HG03460 (cell line): ENCODE results near the gene MAN2A1.

ENCODE experiments used
- ATAC-seq: cut with Tn5 transposase; IDR thresholded peaks from one replicate; pipeline ENCODE4 v1.9.1; 2021; ENCODE audit not compliant: unreplicated experiment

MAN2A1 gene

GRCh38 chr5:109689740-109690241 is at the start of gene MAN2A1:
Gene MAN2A1, plus strand, starts transcription at chr5:109689927. Its CDS starts 491 bp downstream, at chr5:109690418.
- ATAC-seq: peak; percentile 43

- ATAC-seq: no peak
Observed at GRCh38 chr5:109640976-109641375, 48.8 kb upstream of the MAN2A1 start.

- no peak for ATAC-seq
Observed at GRCh38 chr5:109643791-109644350, 45.9 kb upstream of the MAN2A1 start.

GRCh38 chr5:109644829-109645228 is 44.9 kb upstream of the MAN2A1 start:
- no peak for ATAC-seq

GRCh38 chr5:109645707-109646192 is 44.0 kb upstream of the MAN2A1 start:
- no peak for ATAC-seq

- ATAC-seq: no peak
Observed at GRCh38 chr5:109649318-109649717, 40.4 kb upstream of the MAN2A1 start.

GRCh38 chr5:109650493-109650892 is 39.2 kb upstream of the MAN2A1 start:
- ATAC-seq: no peak

- no peak for ATAC-seq
Observed at GRCh38 chr5:109652096-109652495, 37.6 kb upstream of the MAN2A1 start.

GRCh38 chr5:109653042-109653441 is 36.7 kb upstream of the MAN2A1 start:
- no peak for ATAC-seq

GRCh38 chr5:109653561-109654239 is 36.0 kb upstream of the MAN2A1 start:
- no peak for ATAC-seq

GRCh38 chr5:109654455-109654854 is 35.3 kb upstream of the MAN2A1 start:
- no peak for ATAC-seq

- no peak for ATAC-seq
Observed at GRCh38 chr5:109655841-109656240, 33.9 kb upstream of the MAN2A1 start.

- ATAC-seq: no peak
Observed at GRCh38 chr5:109656829-109657228, 32.9 kb upstream of the MAN2A1 start.

GRCh38 chr5:109659901-109660300 is 29.8 kb upstream of the MAN2A1 start:
- no peak for ATAC-seq

- ATAC-seq: no peak
Observed at GRCh38 chr5:109660301-109660700, 29.4 kb upstream of the MAN2A1 start.

GRCh38 chr5:109668237-109668636 is 21.5 kb upstream of the MAN2A1 start:
- ATAC-seq: no peak

GRCh38 chr5:109668668-109669422 is 20.9 kb upstream of the MAN2A1 start:
- ATAC-seq: no peak

GRCh38 chr5:109669991-109670706 is 19.6 kb upstream of the MAN2A1 start:
- no peak for ATAC-seq

GRCh38 chr5:109671136-109671535 is 18.6 kb upstream of the MAN2A1 start:
- ATAC-seq: no peak

GRCh38 chr5:109674596-109674995 is 15.1 kb upstream of the MAN2A1 start:
- ATAC-seq: no peak

- ATAC-seq: no peak
Observed at GRCh38 chr5:109676920-109677319, 12.8 kb upstream of the MAN2A1 start.
